ENCODE results near the gene ABCB4.

ABCB4 gene

GRCh38 chr7:87359366-87359765, 116.1 kb downstream of the ABCB4 start:
- in situ Hi-C loops (cut with MboI; ENCODE audit: low sequenced_read_pairs): no loop called here

- in situ Hi-C loops (cut with MboI; ENCODE audit: low sequenced_read_pairs): no loop called here
Observed at GRCh38 chr7:87356448-87356847, 119.0 kb downstream of the ABCB4 start.

DNA sequence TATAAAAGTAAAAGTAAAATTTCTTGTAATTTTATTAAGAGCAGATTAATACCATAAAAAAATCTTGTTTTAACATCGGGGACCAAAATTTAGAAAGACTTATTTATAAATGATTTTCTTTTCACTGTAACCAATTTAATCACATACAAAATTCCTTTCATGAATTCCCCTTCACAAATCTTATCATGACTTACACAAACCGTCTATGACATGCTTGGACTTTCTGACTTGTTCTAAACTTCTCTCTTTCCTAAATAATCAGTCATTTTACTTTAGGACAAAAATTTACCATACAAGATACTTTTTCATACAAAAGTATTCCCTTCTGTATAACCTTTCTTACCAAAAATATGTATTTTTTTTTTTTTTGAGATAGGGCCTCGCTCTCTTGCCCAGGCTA, 120.7 kb downstream of the ABCB4 start:
- in situ Hi-C loops (cut with MboI; ENCODE audit: low sequenced_read_pairs): no loop called here

All from HL-60/S4 treated with retinoic acid at 250 ng/mL for 4 days and 3 days (cell line).